H1 (cell line): Measurements from ENCODE around the gene ZC2HC1C. TPM values are rescaled to one million over a fixed set of nuclear protein-coding genes. Genes with fewer than 3 reads are reported as not detected.

ENCODE experiments used
- CTCF ChIA-PET: fragments of 300-600 bp; sonication (Branson Sonifier 250); formaldehyde crosslinking; loops from one replicate; lab custom pipeline; 2021; ENCODE audit not compliant: partially characterized antibody; lab: Charles Lee
- POLR2A ChIA-PET: fragments of 300-600 bp; sonication (Branson Sonifier 250); formaldehyde crosslinking; loops from one replicate; lab custom pipeline; 2021; ENCODE audit warnings: inconsistent platforms; ENCODE audit not compliant: partially characterized antibody; lab: Charles Lee
- DNase-seq, 2 experiments: peaks; one replicate each; pipeline versions ENCODE4 v3.0.0 to v3.0.0-alpha.2; 2010 to 2022; ENCODE audit warnings: low spot score in 2 of 2, low read depth in 1 of 2, mixed read lengths in 1 of 2
- FAIRE-seq: peaks from 2 replicates; lab custom pipeline; 2011; peaks lifted over from hg19 to GRCh38; lab: Jason Lieb, UNC
- H2AFZ ChIP-seq: 2 replicates; pipeline ENCODE4 v1.8.1; 2012; ENCODE audit warnings: low read length, inconsistent platforms
- H2AK5ac ChIP-seq: 2 replicates; pipeline ENCODE4 v1.6.1; 2013; ENCODE audit warnings: low read depth, low read length
- H2BK120ac ChIP-seq: replicated peaks from 2 replicates; pipeline ENCODE3; 2013; ENCODE audit warnings: low read depth, low read length, inconsistent platforms
- H2BK12ac ChIP-seq: 2 replicates; pipeline ENCODE4 v1.6.1; 2013; ENCODE audit warnings: low read depth, low read length
- H2BK15ac ChIP-seq: 2 replicates; pipeline ENCODE4 v1.6.1; 2013; ENCODE audit warnings: low read length
- H2BK20ac ChIP-seq: 2 replicates; pipeline ENCODE4 v1.6.1; 2013; ENCODE audit warnings: low read length
- H2BK5ac ChIP-seq: 2 replicates; pipeline ENCODE4 v1.6.1; 2013; ENCODE audit warnings: low read depth, low read length
- H3K14ac ChIP-seq: 2 replicates; pipeline ENCODE4 v1.6.1; 2013; ENCODE audit warnings: inconsistent platforms; ENCODE audit not compliant: insufficient read length
- H3K18ac ChIP-seq: 2 replicates; pipeline ENCODE4 v1.6.1; 2013; ENCODE audit warnings: low read length; ENCODE audit errors: extremely low read depth
- H3K23ac ChIP-seq: 2 replicates; pipeline ENCODE4 v1.6.1; 2013; ENCODE audit warnings: inconsistent platforms; ENCODE audit not compliant: insufficient read length
- H3K23me2 ChIP-seq: 2 replicates; pipeline ENCODE4 v1.6.1; 2013; ENCODE audit warnings: low read depth, low read length
- H3K27ac ChIP-seq: 2 replicates; pipeline ENCODE4 v1.6.1; 2011; ENCODE audit warnings: low read depth, low read length, inconsistent platforms
- H3K27me3 ChIP-seq, 4 experiments: replicated peaks in 1 of 4; 1 replicate in 1 of 4; 2 replicates in 3 of 4; pipeline versions ENCODE4 v1.6.1 to v1.8.1; 2011 to 2013; ENCODE audit warnings: low read length in 3 of 4, mild to moderate bottlenecking in 3 of 4, inconsistent platforms in 2 of 4, mixed read lengths in 2 of 4, moderate library complexity in 1 of 4; ENCODE audit not compliant: control insufficient read depth in 3 of 4, insufficient read depth in 3 of 4; ENCODE audit errors: extremely low read depth in 1 of 4
- H3K36me3 ChIP-seq, 4 experiments: 2 replicates each; pipeline versions ENCODE4 v1.6.1 to v1.8.1; 2011 to 2013; ENCODE audit warnings: mild to moderate bottlenecking in 4 of 4, low read length in 3 of 4, moderate library complexity in 2 of 4, control low read depth in 1 of 4, inconsistent platforms in 1 of 4; ENCODE audit not compliant: insufficient read depth in 4 of 4, control insufficient read depth in 2 of 4
- H3K4ac ChIP-seq: replicated peaks from 2 replicates; pipeline ENCODE3; 2013; ENCODE audit warnings: low read length, low read depth, mixed read lengths, inconsistent platforms; ENCODE audit not compliant: insufficient read length
- H3K4me1 ChIP-seq, 4 experiments: replicated peaks in 1 of 4; 1 replicate in 1 of 4; 2 replicates in 3 of 4; pipeline versions ENCODE4 v1.6.1 to v1.8.1; 2011 to 2013; ENCODE audit warnings: low read length in 3 of 4, inconsistent platforms in 2 of 4, mixed read lengths in 1 of 4; ENCODE audit not compliant: insufficient read depth in 4 of 4, control insufficient read depth in 3 of 4
- H3K4me2 ChIP-seq, 2 experiments: 2 replicates each; pipeline versions ENCODE4 v1.6.1 to v1.8.1; 2011 to 2013; ENCODE audit warnings: low read depth in 2 of 2, low read length in 2 of 2, control low read depth in 1 of 2, inconsistent platforms in 1 of 2, mild to moderate bottlenecking in 1 of 2; ENCODE audit not compliant: insufficient read depth in 1 of 2
- H3K4me3 ChIP-seq, 4 experiments: fragments of 200-600, 300-600 bp in 1 of 4; sonication (generic), shearing (Covaris generic), sonication (Bioruptor Twin) in 1 of 4; 2 replicates each; pipeline versions ENCODE4 v1.5.1 to v1.8.1; 2011 to 2016; ENCODE audit warnings: low read length in 4 of 4, low read depth in 3 of 4, control low read depth in 2 of 4, inconsistent platforms in 2 of 4, mild to moderate bottlenecking in 2 of 4, mixed read lengths in 1 of 4, moderate library complexity in 1 of 4; ENCODE audit not compliant: insufficient read depth in 2 of 4; ENCODE audit errors: extremely low read depth in 1 of 4
- H3K56ac ChIP-seq: replicated peaks from 2 replicates; pipeline ENCODE3; 2013; ENCODE audit warnings: low read depth, mild to moderate bottlenecking, mixed read lengths, low read length, inconsistent platforms; ENCODE audit not compliant: insufficient read length
- H3K79me1 ChIP-seq: 2 replicates; pipeline ENCODE4 v1.6.1; 2013; ENCODE audit warnings: low read depth, low read length, control low read depth
- H3K79me2 ChIP-seq, 2 experiments: 2 replicates each; pipeline versions ENCODE4 v1.6.1 to v1.8.1; 2012 to 2013; ENCODE audit warnings: low read length in 2 of 2, mild to moderate bottlenecking in 2 of 2, inconsistent platforms in 1 of 2; ENCODE audit not compliant: insufficient read depth in 2 of 2, control insufficient read depth in 1 of 2
- H3K9ac ChIP-seq, 4 experiments: replicated peaks in 1 of 4; 1 replicate in 1 of 4; 2 replicates in 3 of 4; pipeline versions ENCODE4 v1.6.1 to v1.8.1; 2011 to 2013; ENCODE audit warnings: low read depth in 3 of 4, low read length in 3 of 4, control low read depth in 2 of 4, mild to moderate bottlenecking in 2 of 4, moderate library complexity in 2 of 4, inconsistent platforms in 1 of 4; ENCODE audit errors: extremely low read depth in 1 of 4
- H3K9me3 ChIP-seq, 2 experiments: 2 replicates each; pipeline versions ENCODE4 v1.6.1 to v1.8.1; 2012 to 2013; ENCODE audit warnings: mild to moderate bottlenecking in 2 of 2, moderate library complexity in 2 of 2, control low read depth in 1 of 2, inconsistent platforms in 1 of 2, low read depth in 1 of 2, low read length in 1 of 2, mixed read lengths in 1 of 2; ENCODE audit not compliant: insufficient read depth in 2 of 2
- H4K20me1 ChIP-seq, 2 experiments: replicated peaks in 1 of 2; 2 replicates each; pipeline versions ENCODE3 to v1.8.1; 2011 to 2013; ENCODE audit warnings: inconsistent platforms in 2 of 2, low read length in 2 of 2, mild to moderate bottlenecking in 1 of 2; ENCODE audit not compliant: insufficient read depth in 2 of 2, control insufficient read depth in 1 of 2
- H4K5ac ChIP-seq: 2 replicates; pipeline ENCODE4 v1.6.1; 2013; ENCODE audit warnings: low read length, low read depth, mixed read lengths, inconsistent platforms; ENCODE audit not compliant: insufficient read length
- H4K8ac ChIP-seq: 2 replicates; pipeline ENCODE4 v1.8.0; 2013; ENCODE audit warnings: mild to moderate bottlenecking, moderate library complexity, low read length, inconsistent platforms; ENCODE audit not compliant: insufficient read depth; ENCODE audit errors: extremely low read depth
- H4K91ac ChIP-seq: replicated peaks from 2 replicates; pipeline ENCODE3; 2013; ENCODE audit warnings: low read length, mixed read lengths, inconsistent platforms; ENCODE audit not compliant: insufficient read length
- ATF3 ChIP-seq: IDR thresholded peaks from 2 replicates; pipeline ENCODE4 v1.6.1; 2011; ENCODE audit warnings: low read depth, mild to moderate bottlenecking, low read length; ENCODE audit not compliant: insufficient read depth
- CBX5 ChIP-seq: fragments of 300-800, 300-1000 bp; sonication (generic); IDR thresholded peaks from 2 replicates; pipeline ENCODE4 v1.7.1; 2016; ENCODE audit warnings: antibody characterized with exemption, low read length, low read depth
- CEBPB ChIP-seq: IDR thresholded peaks from 2 replicates; pipeline ENCODE4 v1.6.1; 2012; ENCODE audit warnings: low read depth, low read length
- CREB1 ChIP-seq: IDR thresholded peaks from 2 replicates; pipeline ENCODE4 v1.6.1; 2012; ENCODE audit warnings: inconsistent platforms
- FOSL1 ChIP-seq: IDR thresholded peaks from 2 replicates; pipeline ENCODE4 v1.6.1; 2011; ENCODE audit warnings: mild to moderate bottlenecking, low read depth, low read length, moderate library complexity; ENCODE audit not compliant: insufficient read depth
- GABPA ChIP-seq: IDR thresholded peaks from 2 replicates; pipeline ENCODE4 v1.6.1; 2011; ENCODE audit warnings: mild to moderate bottlenecking, low read length, moderate library complexity, borderline replicate concordance; ENCODE audit not compliant: insufficient read depth
- JUN ChIP-seq: IDR thresholded peaks from 2 replicates; pipeline ENCODE4 v1.6.1; 2011; ENCODE audit warnings: low read depth, mild to moderate bottlenecking, improper control_type of control experiment, low read length
- JUND ChIP-seq: IDR thresholded peaks from 2 replicates; pipeline ENCODE4 v1.6.1; 2011; ENCODE audit warnings: mild to moderate bottlenecking, improper control_type of control experiment, low read length
- KDM1A ChIP-seq: fragments of 200-600, 300-600 bp; sonication (generic); IDR thresholded peaks from 2 replicates; pipeline ENCODE4 v1.7.1; 2016; ENCODE audit warnings: mild to moderate bottlenecking, low read length, borderline replicate concordance
- KDM5A ChIP-seq: fragments of 200-600 bp; IDR thresholded peaks from 2 replicates; pipeline ENCODE4 v1.7.1; 2012; ENCODE audit warnings: mild to moderate bottlenecking, low read length, inconsistent platforms, mixed read lengths
- NANOG ChIP-seq: IDR thresholded peaks from 2 replicates; pipeline ENCODE4 v1.6.1; 2011; ENCODE audit warnings: low read length, low read depth, mild to moderate bottlenecking, inconsistent platforms; ENCODE audit not compliant: insufficient read depth, poor library complexity, severe bottlenecking
- PHF8 ChIP-seq: fragments of 200-600 bp; sonication (generic); conservative IDR thresholded peaks from 2 replicates; pipeline ENCODE4 v1.7.1; 2012; ENCODE audit warnings: low read depth, mild to moderate bottlenecking, inconsistent platforms, low read length, moderate library complexity
- RAD21 ChIP-seq, 2 experiments: IDR thresholded peaks in 1 of 2; conservative IDR thresholded peaks in 1 of 2; 2 replicates each; pipeline ENCODE4 v1.6.1; 2011; ENCODE audit warnings: low read depth in 2 of 2, low read length in 2 of 2, improper control_type of control experiment in 1 of 2, inconsistent platforms in 1 of 2, mild to moderate bottlenecking in 1 of 2, moderate library complexity in 1 of 2
- SIRT6 ChIP-seq: IDR thresholded peaks from one replicate; pipeline ENCODE4 v1.7.1; 2012; ENCODE audit warnings: low read length, inconsistent platforms
- WGBS, 2 experiments: shearing (Covaris generic) in 1 of 2; methylation state at CpG; one replicate each; pipeline versions ENCODE4 v1.1.6 to v1.1.7; 2013 to 2015; ENCODE audit warnings: low lambda C conversion rate in 2 of 2, mixed read lengths in 2 of 2, inconsistent platforms in 1 of 2, low coverage in 1 of 2, missing lambda C conversion rate in 1 of 2; ENCODE audit not compliant: insufficient replicate concordance in 2 of 2, insufficient coverage in 1 of 2, insufficient read length in 1 of 2; ENCODE audit errors: extremely low coverage in 1 of 2, missing lambda C conversion rate in 1 of 2; 5-methylcytosine and 5-hydroxymethylcytosine counted together
- polyA plus RNA-seq, 7 experiments: library from polyadenylated mRNA; depleted of rRNA in 3 of 7; stranded (reverse) in 5 of 7; unstranded in 2 of 7; fragments of >200 nt in 5 of 7; fragments of 200-250 nt in 2 of 7; gene quantifications; 1 replicate in 5 of 7; 2 replicates in 1 of 7; 4 replicates in 1 of 7; pipeline versions ENCODE4 v1.2.1 to v1.2.3, GENCODE V29; 2011 to 2013; ENCODE audit warnings: missing spikeins in 2 of 7, mixed read lengths in 2 of 7
- total RNA-seq: library from RNA; stranded (reverse); fragmentation: NEBNext Ultra II Directional; extraction: Animal tissue kit (Norgen Biotek cat#: 25700); gene quantifications from 2 replicates; pipeline ENCODE4 v1.2.1, GENCODE V29; 2021

ZC2HC1C gene
- total and polyA plus RNA-seq, 2 of the 8 experiments (the other 6 are each of a cell fraction or from before 2014, with no cell fraction given) = 0.57 to 1.2 TPM

GRCh38 chr14:75054421-75054820, 15.0 kb upstream of the ZC2HC1C start:
- no peak overlapping the region for H3K14ac ChIP-seq
- no peak overlapping the region for H2BK120ac ChIP-seq
- H2AFZ ChIP-seq = no peak overlapping the region
- no peak for FAIRE-seq
- H3K4me2 ChIP-seq = no peak overlapping the region
- no peaks in the 10 kb centered on the region for H3K9me3 ChIP-seq
- H4K20me1 ChIP-seq = no peaks in the 10 kb centered on the region
- H3K4me1 ChIP-seq = peaks cover 0 to 4% (median 0%) of the 10 kb centered on the region in 4 experiments; a peak in 3 of 7 replicates
- no peak overlapping the region for H2BK15ac ChIP-seq
- CTCF ChIA-PET = no interaction called here
- no peak overlapping the region for H2BK12ac ChIP-seq
- no peak overlapping the region for H3K27ac ChIP-seq
- no peak overlapping the region for H3K18ac ChIP-seq
- no peak for DNase-seq
- H3K36me3 ChIP-seq = no peaks in the 10 kb centered on the region
- H2AK5ac ChIP-seq = no peak overlapping the region
- H3K79me1 ChIP-seq = no peaks in the 10 kb centered on the region
- no peaks in the 10 kb centered on the region for H3K27me3 ChIP-seq
- POLR2A ChIA-PET = interaction anchor here (1.1 kb wide), 1 partner anchor 10 kb away, joined by 3 read pairs; no protein-coding TSS in a partner anchor
- H3K79me2 ChIP-seq = no peaks in the 10 kb centered on the region
- H4K91ac ChIP-seq = no peak overlapping the region
- no peaks in the 10 kb centered on the region; the same call in 1 of the 2 replicates for H3K23me2 ChIP-seq
- no peak overlapping the region for H3K56ac ChIP-seq
- H2BK20ac ChIP-seq = no peak overlapping the region
- H3K4me3 ChIP-seq = no peak overlapping the region
- WGBS, 2 experiments = 58% methylated on average over 1 of the region's 1 CpG; no CpG with 5 or more reads in 1 of the 2 experiments
- no peak overlapping the region for H3K4ac ChIP-seq
- no peak overlapping the region for H4K8ac ChIP-seq
- H4K5ac ChIP-seq = no peak overlapping the region
- no peak overlapping the region for H2BK5ac ChIP-seq
- H3K9ac ChIP-seq = no peak overlapping the region
- H3K23ac ChIP-seq = no peak overlapping the region
- no peak for TF ChIP-seq CEBPB
- no peak for TF ChIP-seq KDM1A
- TF ChIP-seq ATF3 = no peak
- TF ChIP-seq JUND = no peak
- no peak for TF ChIP-seq SIRT6
- TF ChIP-seq NANOG = no peak
- no peak for TF ChIP-seq FOSL1
- TF ChIP-seq RAD21 (IDR thresholded peaks at IDR 0.05 in 1 of 2, conservative IDR thresholded peaks at IDR 0.05 in 1 of 2; ENCODE audit: low read depth in 2 of 2, low read length in 2 of 2) = no peak
- TF ChIP-seq CBX5 = no peak
- no peak for TF ChIP-seq PHF8
- no peak for TF ChIP-seq JUN
- no peak for TF ChIP-seq GABPA
- no peak for TF ChIP-seq KDM5A
- no peak for TF ChIP-seq CREB1
